Endothelial cell of umbilical vein (primary cell): ENCODE measurements around the gene ADAMTSL2. TPM values are rescaled to one million over a fixed set of nuclear protein-coding genes. Genes with fewer than 3 reads are reported as not detected.

ENCODE experiments used
- BruUV-seq: library from RNA; stranded (reverse); fragments of 400-500 nt; replicated peaks from 2 replicates; lab custom pipeline; 2021; lab: Mats Ljungman, UMichigan
- CTCF ChIA-PET: fragments of 300-600, 350-600 bp; sonication (Branson Sonifier 250); formaldehyde crosslinking; loops from one replicate; lab custom pipeline; 2021; ENCODE audit warnings: antibody characterized with exemption, inconsistent platforms; lab: Charles Lee
- POLR2A ChIA-PET: fragments of 300-600, 350-600 bp; sonication (Branson Sonifier 250); formaldehyde crosslinking; loops from one replicate; lab custom pipeline; 2021; ENCODE audit warnings: antibody characterized with exemption, inconsistent platforms; lab: Charles Lee
- DNase-seq: peaks from one replicate; pipeline ENCODE4 v3.0.0-alpha.2; 2011; ENCODE audit warnings: low read depth, low spot score
- FAIRE-seq: peaks from 2 replicates; lab custom pipeline; 2011; peaks lifted over from hg19 to GRCh38; lab: Jason Lieb, UNC
- H2AFZ ChIP-seq: 2 replicates; pipeline ENCODE4 v1.6.0; 2012; ENCODE audit warnings: low read depth, low read length, control low read depth, inconsistent platforms
- H3K27ac ChIP-seq: 2 replicates; pipeline ENCODE4 v1.5.1; 2011; ENCODE audit warnings: low read depth, mild to moderate bottlenecking, control low read depth, low read length, moderate library complexity; ENCODE audit not compliant: insufficient read depth
- H3K27me3 ChIP-seq, 2 experiments: 2 replicates each; pipeline versions ENCODE4 v1.6.0 to v1.6.1; 2011; ENCODE audit warnings: low read length in 2 of 2, mixed read lengths in 1 of 2; ENCODE audit not compliant: control insufficient read depth in 2 of 2, insufficient read depth in 2 of 2
- H3K36me3 ChIP-seq, 2 experiments: 2 replicates in 1 of 2; 3 replicates in 1 of 2; pipeline ENCODE4 v1.5.1; 2011; ENCODE audit warnings: low read length in 2 of 2, mild to moderate bottlenecking in 1 of 2, moderate library complexity in 1 of 2; ENCODE audit not compliant: control insufficient read depth in 2 of 2, insufficient read depth in 2 of 2; ENCODE audit errors: extremely low read depth in 1 of 2
- H3K4me1 ChIP-seq: 3 replicates; pipeline ENCODE4 v1.5.1; 2011; ENCODE audit warnings: mild to moderate bottlenecking, low read length; ENCODE audit not compliant: control insufficient read depth, insufficient read depth; ENCODE audit errors: extremely low read depth
- H3K4me2 ChIP-seq: 2 replicates; pipeline ENCODE4 v1.6.1; 2011; ENCODE audit warnings: low read length, control low read depth, mixed read lengths; ENCODE audit not compliant: insufficient read depth
- H3K4me3 ChIP-seq, 3 experiments: fragments of 200-600 bp in 1 of 3; sonication (generic), shearing (Covaris generic) in 1 of 3; replicated peaks in 1 of 3; 2 replicates each; pipeline ENCODE4 v1.5.1; 2011 to 2016; ENCODE audit warnings: control low read depth in 3 of 3, low read length in 3 of 3, mild to moderate bottlenecking in 2 of 3, inconsistent platforms in 1 of 3, low read depth in 1 of 3, moderate library complexity in 1 of 3; ENCODE audit not compliant: insufficient read depth in 1 of 3
- H3K79me2 ChIP-seq: 2 replicates; pipeline ENCODE4 v1.6.0; 2012; ENCODE audit warnings: low read length, inconsistent platforms; ENCODE audit not compliant: control insufficient read depth, insufficient read depth
- H3K9ac ChIP-seq: replicated peaks from 2 replicates; pipeline ENCODE3; 2011; ENCODE audit warnings: low read length, control low read depth; ENCODE audit not compliant: insufficient read depth; ENCODE audit errors: extremely low read depth
- H3K9me1 ChIP-seq: replicated peaks from 3 replicates; pipeline ENCODE4 v1.6.0; 2011; ENCODE audit warnings: mild to moderate bottlenecking, low read length; ENCODE audit not compliant: control insufficient read depth, insufficient read depth; ENCODE audit errors: extremely low read depth
- H3K9me3 ChIP-seq: replicated peaks from 2 replicates; pipeline ENCODE4 v1.5.1; 2012; ENCODE audit warnings: low read length, inconsistent platforms; ENCODE audit not compliant: control insufficient read depth, insufficient read depth
- H4K20me1 ChIP-seq: replicated peaks from 2 replicates; pipeline ENCODE3; 2011; ENCODE audit warnings: mild to moderate bottlenecking, low read length; ENCODE audit not compliant: control insufficient read depth, insufficient read depth; ENCODE audit errors: extremely low read depth
- CTCF ChIP-seq, 2 donors: IDR thresholded peaks; 1 replicate in 1 of 2; 2 replicates in 1 of 2; pipeline ENCODE4 v1.5.1; 2011; ENCODE audit warnings: low read length in 2 of 2, mild to moderate bottlenecking in 2 of 2, moderate library complexity in 2 of 2, control low read depth in 1 of 2, inconsistent platforms in 1 of 2, low read depth in 1 of 2; ENCODE audit not compliant: insufficient read depth in 1 of 2; ENCODE audit errors: extremely low read depth in 1 of 2
- EZH2 ChIP-seq: IDR thresholded peaks from 2 replicates; pipeline ENCODE4 v1.6.1; 2012; ENCODE audit warnings: borderline replicate concordance, low read depth, mild to moderate bottlenecking, moderate library complexity, low read length, inconsistent platforms; ENCODE audit not compliant: severe bottlenecking
- FOS ChIP-seq: IDR thresholded peaks from 2 replicates; pipeline ENCODE4 v1.6.1; 2011; ENCODE audit warnings: mild to moderate bottlenecking, low read length, moderate library complexity, borderline replicate concordance; ENCODE audit not compliant: insufficient read depth
- JUN ChIP-seq: IDR thresholded peaks from 2 replicates; pipeline ENCODE4 v1.6.1; 2011; ENCODE audit warnings: borderline replicate concordance, low read depth; ENCODE audit not compliant: insufficient read length, insufficient read depth
- MAX ChIP-seq: IDR thresholded peaks from 2 replicates; pipeline ENCODE4 v1.6.1; 2011; ENCODE audit not compliant: insufficient read depth, insufficient read length
- MYC ChIP-seq: IDR thresholded peaks from one replicate; pipeline ENCODE4 v1.6.1; 2011; ENCODE audit warnings: mild to moderate bottlenecking, low read depth, low read length
- POLR2A ChIP-seq: IDR thresholded peaks from 2 replicates; pipeline ENCODE4 v1.6.1; 2012; ENCODE audit warnings: low read depth, mild to moderate bottlenecking, control low read depth, low read length
- POLR2AphosphoS5 ChIP-seq: IDR thresholded peaks from 2 replicates; pipeline ENCODE4 v1.6.1; 2012; ENCODE audit warnings: low read depth, mild to moderate bottlenecking, control low read depth, low read length, moderate library complexity; ENCODE audit not compliant: insufficient read depth
- dilution Hi-C: fragments of 300-500 bp; cut with MboI; formaldehyde crosslinking; loops from one replicate; pipeline ENCODE4 v1.15.0; 2019; ENCODE audit warnings: low sequenced_read_pairs; ENCODE audit not compliant: extremely low pct_ligation_motif_present
- intact Hi-C: fragments of 100-400 bp; cut with micrococcal nuclease; formaldehyde crosslinking; loops from one replicate; pipeline ENCODE4 v1.10.0; 2022
- polyA plus RNA-seq, 4 experiments: library from polyadenylated mRNA; depleted of rRNA in 3 of 4; stranded (reverse) in 3 of 4; unstranded in 1 of 4; fragments of >200 nt; gene quantifications; 2 replicates each; pipeline versions ENCODE4 v1.2.1 to v1.2.3, GENCODE V29; 2011 to 2012; ENCODE audit warnings: missing spikeins in 1 of 4
- total RNA-seq: library from RNA; stranded (reverse); gene quantifications from 2 replicates; pipeline ENCODE4 v1.2.3, GENCODE V29; 2021

ADAMTSL2 gene
- total and polyA plus RNA-seq, 2 donors (not counting 3 experiments of a cell fraction or from before 2014, with no cell fraction given): not detected

DNA sequence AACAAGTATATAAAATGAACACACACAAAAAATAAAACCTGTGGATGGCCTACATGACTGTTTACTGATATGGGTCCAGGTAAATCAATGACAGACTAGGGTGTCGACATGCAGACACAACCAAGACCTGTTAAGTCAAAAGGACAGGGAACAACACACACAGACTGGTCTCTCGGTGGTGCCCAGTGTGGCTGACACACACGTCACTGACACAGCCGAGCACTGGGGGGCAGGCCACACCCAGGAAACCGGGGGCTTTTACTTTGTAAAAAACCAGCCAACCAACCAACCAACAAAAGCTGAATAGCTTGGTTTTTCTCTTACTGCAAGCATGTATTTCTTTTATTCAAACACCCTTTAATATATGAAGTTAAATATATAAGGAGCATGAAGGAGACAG is 69.7 kb downstream of the ADAMTSL2 start:
- ChIA-PET POLR2A (no interaction called here), CTCF (no interaction called here)
- no peaks in the 10 kb centered on the region for H3K36me3 ChIP-seq
- no peaks in the 10 kb centered on the region for H3K79me2 ChIP-seq
- DNase-seq (no peak), FAIRE-seq (no peak)
- H2AFZ ChIP-seq: no peak overlapping the region
- H3K9ac ChIP-seq: no peak overlapping the region
- H3K9me1 ChIP-seq: no peaks in the 10 kb centered on the region
- H3K4me3 ChIP-seq: no peak overlapping the region
- dilution Hi-C loops: no loop called here
- H3K9me3 ChIP-seq: no peaks in the 10 kb centered on the region
- intact Hi-C loops: no loop called here
- TF ChIP-seq MAX: no peak
- TF ChIP-seq MYC: no peak
- no peak for TF ChIP-seq POLR2A
- TF ChIP-seq POLR2AphosphoS5: no peak
- no peak for TF ChIP-seq CTCF (IDR thresholded peaks at IDR 0.05; ENCODE audit: extremely low read depth in 1 of 2, insufficient read depth in 1 of 2, low read depth in 1 of 2, low read length in 2 of 2)
- peaks cover 0 to 3% of the 10 kb centered on the region in 2 experiments for H3K27me3 ChIP-seq
- no peaks in the 10 kb centered on the region for H3K4me1 ChIP-seq
- H4K20me1 ChIP-seq: no peaks in the 10 kb centered on the region
- H3K27ac ChIP-seq: no peak overlapping the region
- no TSS peak for BruUV-seq
- H3K4me2 ChIP-seq: no peak overlapping the region

DNA sequence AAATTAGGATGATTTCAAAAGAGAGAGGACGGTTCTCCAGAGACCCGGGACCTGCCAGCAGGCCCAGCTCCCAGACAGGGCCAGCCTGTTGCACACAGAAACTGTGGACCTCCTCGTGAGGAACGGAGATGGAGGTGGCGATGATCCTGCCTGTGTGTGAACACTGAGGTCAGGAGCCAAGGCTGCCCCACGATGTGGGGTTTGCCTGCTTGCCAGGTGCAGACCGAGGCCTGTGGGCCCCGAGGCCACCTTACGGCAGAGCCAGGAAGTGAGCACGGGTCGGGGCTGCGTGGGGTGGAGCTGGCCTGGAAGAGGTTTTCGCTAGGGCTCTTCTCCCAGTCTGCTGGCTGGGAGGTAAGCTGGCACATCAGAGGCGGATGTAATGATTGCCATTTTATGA is 70.4 kb downstream of the ADAMTSL2 start:
- Histone ChIP-seq H2AFZ (no peak overlapping the region), H3K27me3 (peaks cover 0 to 3% of the 10 kb centered on the region in 2 experiments), H3K79me2 (no peaks in the 10 kb centered on the region), H3K36me3 (no peaks in the 10 kb centered on the region), H3K4me3 (no peak overlapping the region), H3K9me3 (no peaks in the 10 kb centered on the region), H3K4me2 (no peak overlapping the region), H3K27ac (no peak overlapping the region), H3K9ac (no peak overlapping the region), H3K4me1 (no peaks in the 10 kb centered on the region), H3K9me1 (no peaks in the 10 kb centered on the region), H4K20me1 (no peaks in the 10 kb centered on the region)
- DNase-seq: no peak
- BruUV-seq: no TSS peak
- no peak for TF ChIP-seq MYC
- no peak for TF ChIP-seq MAX
- TF ChIP-seq EZH2: no peak
- no peak for TF ChIP-seq POLR2A
- TF ChIP-seq JUN: no peak
- no peak for TF ChIP-seq FOS
- TF ChIP-seq POLR2AphosphoS5: no peak
- CTCF ChIA-PET: no interaction called here
- intact Hi-C loops: no loop called here
- no peak for FAIRE-seq
- POLR2A ChIA-PET: no interaction called here
- dilution Hi-C loops: no loop called here
